ENCODE measurements around the gene ITSN1.
"Not testable (repeated sequence)": the region's sequence is repeated elsewhere in the genome, so short reads cannot be mapped to it uniquely, and the experiment has no call there.

ITSN1 gene

GRCh38 chr21:33926248-33926647 is 283.9 kb downstream of the ITSN1 start:
- DNase-seq (ENCODE audit: low read depth in 3 of 3): not testable (repeated sequence)

- peak in 2 of 3 donors; percentile 45 to 68 for DNase-seq (ENCODE audit: low read depth in 3 of 3)
Observed at GRCh38 chr21:33931052-33931798, 288.9 kb downstream of the ITSN1 start.

GRCh38 chr21:33931799-33932390 is 289.6 kb downstream of the ITSN1 start:
- no peak for DNase-seq (ENCODE audit: low read depth in 3 of 3)

- no peak for DNase-seq (ENCODE audit: low read depth in 3 of 3)
Observed at GRCh38 chr21:33932731-33933130, 290.4 kb downstream of the ITSN1 start.

- DNase-seq (ENCODE audit: low read depth in 3 of 3): no peak
Observed at GRCh38 chr21:33936301-33937038, 294.2 kb downstream of the ITSN1 start.

- DNase-seq (ENCODE audit: low read depth in 3 of 3): no peak
Observed at GRCh38 chr21:33937146-33937545, 294.8 kb downstream of the ITSN1 start.

GRCh38 chr21:33937931-33938339 is 295.6 kb downstream of the ITSN1 start:
- DNase-seq (ENCODE audit: low read depth in 3 of 3): no peak

- no peak for DNase-seq (ENCODE audit: low read depth in 3 of 3)
Observed at GRCh38 chr21:33938381-33938780, 296.1 kb downstream of the ITSN1 start.

GRCh38 chr21:33939226-33939625 is 296.9 kb downstream of the ITSN1 start:
- no peak for DNase-seq (ENCODE audit: low read depth in 3 of 3)

GRCh38 chr21:33940164-33940880 is 298.0 kb downstream of the ITSN1 start:
- no peak for DNase-seq (ENCODE audit: low read depth in 3 of 3)

GRCh38 chr21:33940881-33941245 is 298.6 kb downstream of the ITSN1 start:
- DNase-seq (ENCODE audit: low read depth in 3 of 3): no peak

GRCh38 chr21:33942426-33942825 is 300.1 kb downstream of the ITSN1 start:
- DNase-seq (ENCODE audit: low read depth in 3 of 3): no peak

GRCh38 chr21:33943293-33943692 is 301.0 kb downstream of the ITSN1 start:
- no peak for DNase-seq (ENCODE audit: low read depth in 3 of 3)

GRCh38 chr21:33944185-33944763 is 302.0 kb downstream of the ITSN1 start:
- no peak for DNase-seq (ENCODE audit: low read depth in 3 of 3)

GRCh38 chr21:33945652-33946270 is 303.5 kb downstream of the ITSN1 start:
- DNase-seq (ENCODE audit: low read depth in 3 of 3): no peak

GRCh38 chr21:33947451-33948095 is 305.3 kb downstream of the ITSN1 start:
- DNase-seq (ENCODE audit: low read depth in 3 of 3): peak; percentile 74 to 82 (median 74)

GRCh38 chr21:33948096-33948950 is 306.0 kb downstream of the ITSN1 start:
- DNase-seq (ENCODE audit: low read depth in 3 of 3): peak; percentile 62 to 79 (median 65)

GRCh38 chr21:33948951-33949444 is 306.7 kb downstream of the ITSN1 start:
- no peak for DNase-seq (ENCODE audit: low read depth in 3 of 3)
